Calu3 (cell line): ENCODE data around the gene KCTD1. TPM values are rescaled to one million over a fixed set of nuclear protein-coding genes. Genes with fewer than 3 reads are reported as not detected.

Experiments
- BruUV-seq: library from RNA; stranded (reverse); fragments of 400-500 nt; replicated peaks from 2 replicates; lab custom pipeline; 2021; lab: Mats Ljungman, UMichigan
- CTCF ChIA-PET: fragments of 300-600 bp; sonication (Branson Sonifier 250); formaldehyde crosslinking; loops from one replicate; lab custom pipeline; 2022; ENCODE audit warnings: antibody characterized with exemption; lab: Charles Lee
- DNase-seq: peaks from one replicate; pipeline ENCODE4 v3.0.0; 2022
- H3K27ac Mint-ChIP-seq: one replicate; pipeline ENCODE4 v1.8.0; 2022; ENCODE audit warnings: mixed read lengths; ENCODE audit not compliant: unreplicated experiment
- H3K27me3 Mint-ChIP-seq: one replicate; pipeline ENCODE4 v1.8.0; 2022; ENCODE audit warnings: mixed read lengths; ENCODE audit not compliant: unreplicated experiment
- H3K36me3 Mint-ChIP-seq: one replicate; pipeline ENCODE4 v1.8.0; 2022; ENCODE audit warnings: mild to moderate bottlenecking, moderate library complexity, mixed read lengths; ENCODE audit not compliant: insufficient read depth, unreplicated experiment
- H3K4me1 Mint-ChIP-seq: one replicate; pipeline ENCODE4 v1.8.0; 2022; ENCODE audit warnings: mild to moderate bottlenecking, low read depth, mixed read lengths; ENCODE audit not compliant: unreplicated experiment
- H3K4me3 Mint-ChIP-seq: one replicate; pipeline ENCODE4 v1.8.0; 2022; ENCODE audit warnings: mild to moderate bottlenecking, low read depth, moderate library complexity, mixed read lengths; ENCODE audit not compliant: unreplicated experiment
- H3K9me3 Mint-ChIP-seq: one replicate; pipeline ENCODE4 v1.8.0; 2022; ENCODE audit warnings: low read depth, mixed read lengths; ENCODE audit not compliant: unreplicated experiment
- CTCF ChIP-seq: fragments of 200-600 bp; IDR thresholded peaks from one replicate; pipeline ENCODE4 v1.8.0; 2022; ENCODE audit warnings: antibody characterized with exemption; ENCODE audit not compliant: unreplicated experiment
- intact Hi-C: fragments of 100-400 bp; cut with micrococcal nuclease; formaldehyde crosslinking; loops from one replicate; pipeline ENCODE4 v1.10.0; 2022; ENCODE audit not compliant: unreplicated experiment
- total RNA-seq: library from RNA; stranded (reverse); gene quantifications from 2 replicates; pipeline ENCODE4 v1.2.3, GENCODE V29; 2022

The KCTD1 gene
- total RNA-seq, 1 experiment from 2014 or later = 54.1 TPM

- TF ChIP-seq CTCF = no peak
- DNase-seq = no peak
- no peaks in the 10 kb centered on the region for H3K27me3 Mint-ChIP-seq
- no peaks in the 10 kb centered on the region for H3K9me3 Mint-ChIP-seq
- intact Hi-C loops = loop anchor here (2.0 kb wide), 1 partner anchor 45 kb away; no protein-coding TSS in a partner anchor
- H3K4me1 Mint-ChIP-seq = peaks cover 32% of the 10 kb centered on the region
- peaks cover 6% of the 10 kb centered on the region for H3K36me3 Mint-ChIP-seq
- BruUV-seq = no TSS peak
- CTCF ChIA-PET = interaction anchor here (1.0 to 1.3 kb wide), 2 partner anchors 30 to 45 kb away, joined by 4 to 5 read pairs; no protein-coding TSS in a partner anchor
- H3K27ac Mint-ChIP-seq = peak overlapping the region; percentile 77
- H3K4me3 Mint-ChIP-seq = peak overlapping the region; percentile 3
Observed at GRCh38 chr18:26435415-26436095, 112.8 kb downstream of the KCTD1 start.

GRCh38 chr18:26434887-26435286 lies 113.5 kb downstream of the KCTD1 start:
- TF ChIP-seq CTCF = no peak
- Mint-ChIP-seq H3K4me3 (no peak overlapping the region), H3K9me3 (no peaks in the 10 kb centered on the region), H3K36me3 (peaks cover 6% of the 10 kb centered on the region), H3K27me3 (no peaks in the 10 kb centered on the region), H3K27ac (no peak overlapping the region), H3K4me1 (peaks cover 32% of the 10 kb centered on the region)
- CTCF ChIA-PET = no interaction called here
- DNase-seq = no peak
- BruUV-seq = no TSS peak
- intact Hi-C loops = no loop called here

GRCh38 chr18:26432651-26433424 lies 115.5 kb downstream of the KCTD1 start:
- no peak overlapping the region for H3K4me3 Mint-ChIP-seq
- no peak for DNase-seq
- BruUV-seq = no TSS peak
- H3K4me1 Mint-ChIP-seq = peaks cover 42% of the 10 kb centered on the region
- TF ChIP-seq CTCF = no peak
- H3K27ac Mint-ChIP-seq = no peak overlapping the region
- H3K27me3 Mint-ChIP-seq = no peaks in the 10 kb centered on the region
- CTCF ChIA-PET = no interaction called here
- intact Hi-C loops = no loop called here
- peaks cover 6% of the 10 kb centered on the region for H3K36me3 Mint-ChIP-seq
- H3K9me3 Mint-ChIP-seq = no peaks in the 10 kb centered on the region

GRCh38 chr18:26429535-26430226 lies 118.7 kb downstream of the KCTD1 start:
- Mint-ChIP-seq H3K27me3 (no peaks in the 10 kb centered on the region), H3K9me3 (no peaks in the 10 kb centered on the region), H3K4me1 (peaks cover 20% of the 10 kb centered on the region), H3K27ac (no peak overlapping the region), H3K36me3 (no peaks in the 10 kb centered on the region), H3K4me3 (no peak overlapping the region)
- CTCF ChIA-PET = interaction anchor here (0.6 to 1.2 kb wide), 2 partner anchors 9 to 46 kb away, joined by 3 read pairs; no protein-coding TSS in a partner anchor
- peak; percentile 16 for DNase-seq
- TF ChIP-seq CTCF = no peak
- BruUV-seq = no TSS peak
- intact Hi-C loops = no loop called here
